ENCODE measurements around the gene PRKG1. TPM values are rescaled to one million over a fixed set of nuclear protein-coding genes. Genes with fewer than 3 reads are reported as not detected.

PRKG1 gene
- total and polyA plus RNA-seq, 2 of the 4 experiments (the other 2 are of a cell fraction): 3.5 to 18.3 TPM

DNA sequence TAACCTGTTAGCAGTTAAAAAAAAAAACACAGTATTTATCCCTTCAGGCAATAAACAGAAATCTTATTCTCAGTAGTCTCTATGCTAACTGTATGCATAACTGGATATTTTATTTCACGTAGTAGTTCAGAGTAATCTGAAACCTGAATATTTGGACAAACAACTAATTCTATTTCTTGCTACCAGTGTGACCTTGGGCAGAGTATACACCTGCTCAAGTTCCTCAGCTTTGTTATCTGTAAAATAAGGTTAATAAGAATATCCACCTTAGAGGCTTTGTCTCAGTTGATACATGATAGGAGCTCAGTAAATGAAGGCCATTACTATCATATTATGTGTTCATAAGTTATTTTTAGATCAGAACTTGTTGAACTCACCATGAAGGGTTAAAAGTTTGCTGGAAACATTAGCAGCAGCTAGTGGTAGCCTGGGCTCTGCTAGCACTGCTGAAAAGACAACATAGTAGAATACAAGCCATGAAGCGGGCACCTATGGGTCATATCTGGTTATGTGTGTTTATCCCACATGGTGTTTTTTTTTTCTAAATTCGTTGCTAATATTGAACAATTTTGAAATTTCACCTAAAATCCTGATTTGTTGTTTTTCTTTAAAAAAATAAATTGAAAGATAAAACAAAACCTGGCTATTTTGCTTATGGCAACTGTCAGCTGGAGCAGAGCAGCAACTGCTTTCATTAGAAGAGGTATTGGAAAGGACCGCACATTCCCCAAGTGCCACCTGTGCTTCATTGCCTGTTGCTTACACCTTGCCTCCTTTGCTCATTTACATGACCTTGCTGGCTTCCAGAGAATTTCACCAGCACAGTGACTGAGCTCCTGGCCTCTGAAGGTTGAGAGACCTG lies 303.0 kb downstream of the PRKG1 start:
- CTCF ChIA-PET: no interaction called here
- H3K4ac ChIP-seq (ENCODE audit: low read depth, low read length): 0 out of 2 replicates have a peak overlapping the region, but pooled peaks have one; percentile 1
- no peak for ATAC-seq (ENCODE audit: low read depth)
- no peak overlapping the region for H2BK5ac ChIP-seq (ENCODE audit: low read depth, low read length, poor library complexity, severe bottlenecking)
- H2AK5ac ChIP-seq (ENCODE audit: low read depth, low read length): no peak overlapping the region
- no peak overlapping the region for H3K9ac ChIP-seq (ENCODE audit: low read depth, low read length)
- H3K4me3 ChIP-seq (ENCODE audit: insufficient read depth, low read depth, low read length): no peak overlapping the region
- H4K5ac ChIP-seq (ENCODE audit: low read depth, low read length): no peak overlapping the region
- no peak overlapping the region for H2BK20ac ChIP-seq (ENCODE audit: low read depth, low read length)
- TF ChIP-seq MXI1 (IDR thresholded peaks at IDR 0.05; ENCODE audit: borderline replicate concordance, low read depth, low read length): no peak
- TF ChIP-seq, protein P1, sequence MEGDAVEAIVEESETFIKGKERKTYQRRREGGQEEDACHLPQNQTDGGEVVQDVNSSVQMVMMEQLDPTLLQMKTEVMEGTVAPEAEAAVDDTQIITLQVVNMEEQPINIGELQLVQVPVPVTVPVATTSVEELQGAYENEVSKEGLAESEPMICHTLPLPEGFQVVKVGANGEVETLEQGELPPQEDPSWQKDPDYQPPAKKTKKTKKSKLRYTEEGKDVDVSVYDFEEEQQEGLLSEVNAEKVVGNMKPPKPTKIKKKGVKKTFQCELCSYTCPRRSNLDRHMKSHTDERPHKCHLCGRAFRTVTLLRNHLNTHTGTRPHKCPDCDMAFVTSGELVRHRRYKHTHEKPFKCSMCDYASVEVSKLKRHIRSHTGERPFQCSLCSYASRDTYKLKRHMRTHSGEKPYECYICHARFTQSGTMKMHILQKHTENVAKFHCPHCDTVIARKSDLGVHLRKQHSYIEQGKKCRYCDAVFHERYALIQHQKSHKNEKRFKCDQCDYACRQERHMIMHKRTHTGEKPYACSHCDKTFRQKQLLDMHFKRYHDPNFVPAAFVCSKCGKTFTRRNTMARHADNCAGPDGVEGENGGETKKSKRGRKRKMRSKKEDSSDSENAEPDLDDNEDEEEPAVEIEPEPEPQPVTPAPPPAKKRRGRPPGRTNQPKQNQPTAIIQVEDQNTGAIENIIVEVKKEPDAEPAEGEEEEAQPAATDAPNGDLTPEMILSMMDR (conservative IDR thresholded peaks at IDR 0.05; ENCODE audit: low read depth, low read length): no peak
- H3K14ac ChIP-seq (replicated peaks; ENCODE audit: low read depth, low read length): peak overlapping the region; percentile 8
- BruUV-seq (replicated peaks): no TSS peak
- H4K20me1 ChIP-seq (ENCODE audit: insufficient read depth, low read length): peaks cover 3% of the 10 kb centered on the region; the same call in 1 of the 2 replicates
- no peak overlapping the region for H3K4me2 ChIP-seq (ENCODE audit: low read depth, low read length)
- intact Hi-C loops (cut with micrococcal nuclease): no loop called here
- H3K27me3 ChIP-seq (ENCODE audit: control insufficient read depth, insufficient read depth, low read length): no peaks in the 10 kb centered on the region
- no peaks in the 10 kb centered on the region for H3K9me3 ChIP-seq (ENCODE audit: control insufficient read depth, insufficient read depth, low read length)
- H3K56ac ChIP-seq (ENCODE audit: extremely low read depth, insufficient read depth, low read length): no peak overlapping the region
- WGBS, 2 experiments (ENCODE audit: extremely low coverage in 2 of 2, insufficient read length in 1 of 2): no CpG with 5 or more reads among the region's 4 CpGs
- no peak overlapping the region; the same call in 2 of the 3 replicates for H2BK15ac ChIP-seq (ENCODE audit: low read depth, low read length)
- no peak overlapping the region for H2AK9ac ChIP-seq (replicated peaks; ENCODE audit: low read depth, low read length, poor library complexity)
- no peak overlapping the region; the same call in 1 of the 2 replicates for H3K23ac ChIP-seq (ENCODE audit: low read depth, low read length)
- H2AFZ ChIP-seq (replicated peaks; ENCODE audit: low read length, poor library complexity): no peak overlapping the region
- peaks cover 4% of the 10 kb centered on the region for H3K9me1 ChIP-seq (ENCODE audit: insufficient read depth, low read length)
- H2BK120ac ChIP-seq (ENCODE audit: low read depth, low read length): no peak overlapping the region
- no peak overlapping the region; the same call in 1 of the 2 replicates for H3K18ac ChIP-seq (ENCODE audit: low read depth, low read length)
- no peak overlapping the region for H3K27ac ChIP-seq (ENCODE audit: insufficient read depth, low read length)
- H4K8ac ChIP-seq (ENCODE audit: low read depth in 2 of 2, low read length in 2 of 2): no peak overlapping the region
- DNase-seq: no peak
- H3K79me1 ChIP-seq (ENCODE audit: low read depth in 1 of 2, low read length in 2 of 2): peaks cover 3 to 19% of the 10 kb centered on the region in 2 experiments; a peak in 1 of 4 replicates
- POLR2A ChIA-PET (ENCODE audit: unreplicated experiment): no interaction called here
- dilution Hi-C loops (cut with HindIII; ENCODE audit: low sequenced_read_pairs, unreplicated experiment): no loop called here
- H3K4me1 ChIP-seq (ENCODE audit: control insufficient read depth, insufficient read depth, low read length): peaks cover 8% of the 10 kb centered on the region
- in situ Hi-C loops (cut with MboI; ENCODE audit: low sequenced_read_pairs): no loop called here
- H3K36me3 ChIP-seq (ENCODE audit: control insufficient read depth, insufficient read depth, low read length): 0 out of 2 replicates have a peak, but pooled peaks cover 2% of the 10 kb centered on the region
- H4K91ac ChIP-seq (ENCODE audit: insufficient read depth, low read depth, low read length): no peak overlapping the region
